Calu3 (cell line): ENCODE data around the gene TCF7L2. TPM values are rescaled to one million over a fixed set of nuclear protein-coding genes. Genes with fewer than 3 reads are reported as not detected.

Experiments
- BruUV-seq: library from RNA; stranded (reverse); fragments of 400-500 nt; replicated peaks from 2 replicates; lab custom pipeline; 2021; lab: Mats Ljungman, UMichigan
- CTCF ChIA-PET: fragments of 300-600 bp; sonication (Branson Sonifier 250); formaldehyde crosslinking; loops from one replicate; lab custom pipeline; 2022; ENCODE audit warnings: antibody characterized with exemption; lab: Charles Lee
- DNase-seq: peaks from one replicate; pipeline ENCODE4 v3.0.0; 2022
- H3K27ac Mint-ChIP-seq: one replicate; pipeline ENCODE4 v1.8.0; 2022; ENCODE audit warnings: mixed read lengths; ENCODE audit not compliant: unreplicated experiment
- H3K27me3 Mint-ChIP-seq: one replicate; pipeline ENCODE4 v1.8.0; 2022; ENCODE audit warnings: mixed read lengths; ENCODE audit not compliant: unreplicated experiment
- H3K36me3 Mint-ChIP-seq: one replicate; pipeline ENCODE4 v1.8.0; 2022; ENCODE audit warnings: mild to moderate bottlenecking, moderate library complexity, mixed read lengths; ENCODE audit not compliant: insufficient read depth, unreplicated experiment
- H3K4me1 Mint-ChIP-seq: one replicate; pipeline ENCODE4 v1.8.0; 2022; ENCODE audit warnings: mild to moderate bottlenecking, low read depth, mixed read lengths; ENCODE audit not compliant: unreplicated experiment
- H3K4me3 Mint-ChIP-seq: one replicate; pipeline ENCODE4 v1.8.0; 2022; ENCODE audit warnings: mild to moderate bottlenecking, low read depth, moderate library complexity, mixed read lengths; ENCODE audit not compliant: unreplicated experiment
- H3K9me3 Mint-ChIP-seq: one replicate; pipeline ENCODE4 v1.8.0; 2022; ENCODE audit warnings: low read depth, mixed read lengths; ENCODE audit not compliant: unreplicated experiment
- CTCF ChIP-seq: fragments of 200-600 bp; IDR thresholded peaks from one replicate; pipeline ENCODE4 v1.8.0; 2022; ENCODE audit warnings: antibody characterized with exemption; ENCODE audit not compliant: unreplicated experiment
- intact Hi-C: fragments of 100-400 bp; cut with micrococcal nuclease; formaldehyde crosslinking; loops from one replicate; pipeline ENCODE4 v1.10.0; 2022; ENCODE audit not compliant: unreplicated experiment
- total RNA-seq: library from RNA; stranded (reverse); gene quantifications from 2 replicates; pipeline ENCODE4 v1.2.3, GENCODE V29; 2022

The TCF7L2 gene
- total RNA-seq, 1 experiment from 2014 or later, result 36.6 TPM

- Mint-ChIP-seq H3K4me3 (no peak overlapping the region), H3K36me3 (no peaks in the 10 kb centered on the region), H3K27me3 (no peaks in the 10 kb centered on the region), H3K4me1 (no peaks in the 10 kb centered on the region), H3K27ac (no peak overlapping the region), H3K9me3 (no peaks in the 10 kb centered on the region)
- CTCF ChIA-PET, result no interaction called here
- no peak for DNase-seq
- BruUV-seq, result no TSS peak
- intact Hi-C loops, result no loop called here
- no peak for TF ChIP-seq CTCF
Measured at GRCh38 chr10:113175756-113176651, 226.0 kb downstream of the TCF7L2 start.

GRCh38 chr10:113176652-113177155 is 226.7 kb downstream of the TCF7L2 start:
- Mint-ChIP-seq H3K27ac (no peak overlapping the region), H3K4me1 (no peaks in the 10 kb centered on the region), H3K36me3 (no peaks in the 10 kb centered on the region), H3K9me3 (no peaks in the 10 kb centered on the region), H3K27me3 (no peaks in the 10 kb centered on the region), H3K4me3 (no peak overlapping the region)
- CTCF ChIA-PET, result no interaction called here
- intact Hi-C loops, result no loop called here
- TF ChIP-seq CTCF, result no peak
- no peak for DNase-seq
- BruUV-seq, result no TSS peak

GRCh38 chr10:113177156-113177935 is 227.3 kb downstream of the TCF7L2 start:
- Mint-ChIP-seq H3K4me1 (no peaks in the 10 kb centered on the region), H3K27ac (no peak overlapping the region), H3K4me3 (no peak overlapping the region), H3K36me3 (no peaks in the 10 kb centered on the region), H3K9me3 (no peaks in the 10 kb centered on the region), H3K27me3 (no peaks in the 10 kb centered on the region)
- CTCF ChIA-PET, result no interaction called here
- intact Hi-C loops, result no loop called here
- DNase-seq, result no peak
- TF ChIP-seq CTCF, result no peak
- BruUV-seq, result no TSS peak

GRCh38 chr10:113177936-113178335 is 227.9 kb downstream of the TCF7L2 start:
- intact Hi-C loops, result no loop called here
- CTCF ChIA-PET, result no interaction called here
- Mint-ChIP-seq H3K27me3 (no peaks in the 10 kb centered on the region), H3K9me3 (no peaks in the 10 kb centered on the region), H3K27ac (no peak overlapping the region), H3K4me3 (no peak overlapping the region), H3K36me3 (no peaks in the 10 kb centered on the region), H3K4me1 (no peaks in the 10 kb centered on the region)
- no peak for DNase-seq
- no peak for TF ChIP-seq CTCF
- no TSS peak for BruUV-seq
